Liver (tissue), 9 donors: ENCODE results near the gene SMIM11. TPM values are rescaled to one million over a fixed set of nuclear protein-coding genes. Genes with fewer than 3 reads are reported as not detected.
"Not testable (repeated sequence)": the region's sequence is repeated elsewhere in the genome, so short reads cannot be mapped to it uniquely, and the experiment has no call there.

Experiments used
- DNase-seq: peaks from one replicate; pipeline ENCODE4 v3.0.0-alpha.2; 2017; ENCODE audit warnings: low spot score
- H3K27ac ChIP-seq, 2 donors: one replicate each; pipeline ENCODE4 v1.7.0; 2013; ENCODE audit warnings: inconsistent platforms in 2 of 2, low read length in 2 of 2, control low read depth in 1 of 2, low read depth in 1 of 2, mild to moderate bottlenecking in 1 of 2
- H3K27me3 ChIP-seq, 4 donors: one replicate each; pipeline versions ENCODE4 v1.6.1 to v1.7.0; 2013; ENCODE audit warnings: low read length in 3 of 4, inconsistent platforms in 1 of 4, mild to moderate bottlenecking in 1 of 4, moderate library complexity in 1 of 4; ENCODE audit not compliant: control insufficient read depth in 4 of 4, insufficient read depth in 4 of 4
- H3K36me3 ChIP-seq, 4 donors: one replicate each; pipeline versions ENCODE4 v1.6.1 to v1.7.0; 2013; ENCODE audit warnings: low read length in 3 of 4, mild to moderate bottlenecking in 3 of 4, low read depth in 1 of 4, moderate library complexity in 1 of 4; ENCODE audit not compliant: control insufficient read depth in 4 of 4, insufficient read depth in 3 of 4
- H3K4me1 ChIP-seq, 4 donors: one replicate each; pipeline versions ENCODE4 v1.6.1 to v1.7.0; 2013; ENCODE audit warnings: low read length in 3 of 4, mild to moderate bottlenecking in 3 of 4, moderate library complexity in 1 of 4; ENCODE audit not compliant: control insufficient read depth in 4 of 4, insufficient read depth in 4 of 4
- H3K4me3 ChIP-seq, 3 donors: one replicate each; pipeline versions ENCODE4 v1.6.1 to v1.7.0; 2013; ENCODE audit warnings: low read length in 3 of 3, control low read depth in 1 of 3, low read depth in 1 of 3, mild to moderate bottlenecking in 1 of 3
- H3K9ac ChIP-seq, 2 donors: one replicate each; pipeline ENCODE4 v1.7.0; 2013; ENCODE audit warnings: low read length in 2 of 2, mild to moderate bottlenecking in 2 of 2, moderate library complexity in 2 of 2, control low read depth in 1 of 2, low read depth in 1 of 2
- H3K9me3 ChIP-seq, 4 donors: one replicate each; pipeline versions ENCODE4 v1.6.1 to v1.7.0; 2013; ENCODE audit warnings: low read length in 3 of 4; ENCODE audit not compliant: control insufficient read depth in 4 of 4
- ATF3 ChIP-seq: IDR thresholded peaks from 2 replicates; pipeline ENCODE4 v1.6.1; 2016; ENCODE audit warnings: antibody characterized with exemption
- EGR1 ChIP-seq, 2 donors: IDR thresholded peaks; 2 replicates each; pipeline ENCODE4 v1.6.1; 2016 to 2018; ENCODE audit warnings: antibody characterized with exemption in 2 of 2, low read depth in 2 of 2
- FOXA2 ChIP-seq: IDR thresholded peaks from 2 replicates; pipeline ENCODE4 v1.6.1; 2016; ENCODE audit warnings: antibody characterized with exemption
- GABPA ChIP-seq, 2 donors: IDR thresholded peaks in 1 of 2; conservative IDR thresholded peaks in 1 of 2; 2 replicates each; pipeline ENCODE4 v1.6.1; 2016; ENCODE audit warnings: antibody characterized with exemption in 2 of 2, mild to moderate bottlenecking in 1 of 2, moderate library complexity in 1 of 2
- HNF4A ChIP-seq, 2 donors: conservative IDR thresholded peaks; 2 replicates each; pipeline ENCODE4 v1.6.1; 2016; ENCODE audit warnings: antibody characterized with exemption in 2 of 2, mild to moderate bottlenecking in 2 of 2
- HNF4G ChIP-seq: IDR thresholded peaks from 2 replicates; pipeline ENCODE4 v1.6.1; 2016; ENCODE audit warnings: antibody characterized with exemption
- JUND ChIP-seq, 2 donors: IDR thresholded peaks; 2 replicates each; pipeline ENCODE4 v1.6.1; 2016; ENCODE audit warnings: antibody characterized with exemption in 2 of 2
- MAX ChIP-seq: IDR thresholded peaks from 2 replicates; pipeline ENCODE4 v1.6.1; 2016; ENCODE audit warnings: antibody characterized with exemption
- NR2F2 ChIP-seq: IDR thresholded peaks from 2 replicates; pipeline ENCODE4 v1.6.1; 2016; ENCODE audit warnings: antibody characterized with exemption
- RAD21 ChIP-seq, 2 donors: IDR thresholded peaks; 2 replicates each; pipeline ENCODE4 v1.6.1; 2016; ENCODE audit warnings: antibody characterized with exemption in 2 of 2, mild to moderate bottlenecking in 2 of 2
- RXRA ChIP-seq, 2 donors: IDR thresholded peaks; 2 replicates each; pipeline ENCODE4 v1.6.1; 2017 to 2018; ENCODE audit warnings: antibody characterized with exemption in 2 of 2, mild to moderate bottlenecking in 1 of 2
- SP1 ChIP-seq: IDR thresholded peaks from 2 replicates; pipeline ENCODE4 v1.6.1; 2018; ENCODE audit warnings: antibody characterized with exemption, mild to moderate bottlenecking
- TAF1 ChIP-seq: conservative IDR thresholded peaks from 2 replicates; pipeline ENCODE4 v1.6.1; 2016; ENCODE audit warnings: antibody characterized with exemption, mild to moderate bottlenecking
- YY1 ChIP-seq: IDR thresholded peaks from 2 replicates; pipeline ENCODE4 v1.6.1; 2016; ENCODE audit warnings: antibody characterized with exemption, mild to moderate bottlenecking
- ZBTB33 ChIP-seq: IDR thresholded peaks from 2 replicates; pipeline ENCODE4 v1.6.1; 2016; ENCODE audit warnings: antibody characterized with exemption
- WGBS: extraction: QIAGEN DNeasy Blood & Tissue Kit; methylation state at CpG from one replicate; pipeline ENCODE4 v1.1.7; 2013; 5-methylcytosine and 5-hydroxymethylcytosine counted together
- polyA plus RNA-seq, 2 donors: library from polyadenylated mRNA; stranded (reverse) in 1 of 2; unstranded in 1 of 2; fragments of 200-250 nt in 1 of 2; fragments of >200 nt in 1 of 2; fragmentation: Nextera tagmentation in 1 of 2; extraction: Ambion mirVana in 1 of 2; gene quantifications; one replicate each; pipeline versions ENCODE4 v1.2.1 to v1.2.3, GENCODE V29; 2013 to 2015
- total RNA-seq, 2 donors: library from RNA; depleted of rRNA; stranded (reverse); fragments of >200 nt; gene quantifications; one replicate each; pipeline ENCODE4 v1.2.3, GENCODE V29; 2014
- TF ChIP-seq, protein P1 (sequence below): fragments of 150-350 bp; IDR thresholded peaks from 2 replicates; pipeline ENCODE4 v1.5.1; 2017; ENCODE audit warnings: improper control_type of control experiment, low read depth, low read length; ENCODE audit not compliant: missing input control
- TF ChIP-seq, protein P2 (sequence below): IDR thresholded peaks from 2 replicates; pipeline ENCODE4 v1.6.1; 2016; ENCODE audit warnings: antibody characterized with exemption, mild to moderate bottlenecking
- donor health status: healthy.
- donor health status: healthy.
- donor health status: healthy.
- donor health status: healthy.
- donor health status: healthy.

Gene SMIM11, protein sequence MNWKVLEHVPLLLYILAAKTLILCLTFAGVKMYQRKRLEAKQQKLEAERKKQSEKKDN
- total RNA-seq (1 to 10 TPM; 6.2 to 7.1 TPM), polyA plus RNA-seq (1 to 10 TPM; 1.1 to 5.1 TPM)

- H3K9ac ChIP-seq, H3K27me3 ChIP-seq, H3K9me3 ChIP-seq, H3K4me1 ChIP-seq, H3K4me3 ChIP-seq, DNase-seq, H3K27ac ChIP-seq, H3K36me3 ChIP-seq: not testable (repeated sequence)
- WGBS, result no CpG with 5 or more reads among the region's 49 CpGs
Observed at GRCh38 chr21:34374940-34375618, at the start of gene SMIM11. SMIM11 (plus strand) TSS chr21:34375507; CDS start chr21:34379505, 3,998 bp downstream.

GRCh38 chr21:34330055-34330454, 45.3 kb upstream of the SMIM11 start:
- no peak for DNase-seq
- WGBS, result 95% methylated on average over 8 of the region's 8 CpGs
- no peak for TF ChIP-seq EGR1 (IDR thresholded peaks at IDR 0.05; ENCODE audit: low read depth in 2 of 2)
- no peak for TF ChIP-seq SP1
- no peak for TF ChIP-seq ATF3
- TF ChIP-seq, protein P1, sequence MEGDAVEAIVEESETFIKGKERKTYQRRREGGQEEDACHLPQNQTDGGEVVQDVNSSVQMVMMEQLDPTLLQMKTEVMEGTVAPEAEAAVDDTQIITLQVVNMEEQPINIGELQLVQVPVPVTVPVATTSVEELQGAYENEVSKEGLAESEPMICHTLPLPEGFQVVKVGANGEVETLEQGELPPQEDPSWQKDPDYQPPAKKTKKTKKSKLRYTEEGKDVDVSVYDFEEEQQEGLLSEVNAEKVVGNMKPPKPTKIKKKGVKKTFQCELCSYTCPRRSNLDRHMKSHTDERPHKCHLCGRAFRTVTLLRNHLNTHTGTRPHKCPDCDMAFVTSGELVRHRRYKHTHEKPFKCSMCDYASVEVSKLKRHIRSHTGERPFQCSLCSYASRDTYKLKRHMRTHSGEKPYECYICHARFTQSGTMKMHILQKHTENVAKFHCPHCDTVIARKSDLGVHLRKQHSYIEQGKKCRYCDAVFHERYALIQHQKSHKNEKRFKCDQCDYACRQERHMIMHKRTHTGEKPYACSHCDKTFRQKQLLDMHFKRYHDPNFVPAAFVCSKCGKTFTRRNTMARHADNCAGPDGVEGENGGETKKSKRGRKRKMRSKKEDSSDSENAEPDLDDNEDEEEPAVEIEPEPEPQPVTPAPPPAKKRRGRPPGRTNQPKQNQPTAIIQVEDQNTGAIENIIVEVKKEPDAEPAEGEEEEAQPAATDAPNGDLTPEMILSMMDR, result no peak
- TF ChIP-seq HNF4A (conservative IDR thresholded peaks at IDR 0.05), result no peak
- TF ChIP-seq GABPA (IDR thresholded peaks at IDR 0.05 in 1 of 2, conservative IDR thresholded peaks at IDR 0.05 in 1 of 2), result no peak
- TF ChIP-seq JUND (IDR thresholded peaks at IDR 0.05), result no peak
- TF ChIP-seq ZBTB33, result no peak
- TF ChIP-seq NR2F2, result no peak
- TF ChIP-seq HNF4G, result no peak
- TF ChIP-seq MAX, result no peak
- TF ChIP-seq YY1, result no peak
- no peak for TF ChIP-seq TAF1
- TF ChIP-seq FOXA2, result no peak
- no peak for TF ChIP-seq RXRA (IDR thresholded peaks at IDR 0.05)
- TF ChIP-seq, protein P2, sequence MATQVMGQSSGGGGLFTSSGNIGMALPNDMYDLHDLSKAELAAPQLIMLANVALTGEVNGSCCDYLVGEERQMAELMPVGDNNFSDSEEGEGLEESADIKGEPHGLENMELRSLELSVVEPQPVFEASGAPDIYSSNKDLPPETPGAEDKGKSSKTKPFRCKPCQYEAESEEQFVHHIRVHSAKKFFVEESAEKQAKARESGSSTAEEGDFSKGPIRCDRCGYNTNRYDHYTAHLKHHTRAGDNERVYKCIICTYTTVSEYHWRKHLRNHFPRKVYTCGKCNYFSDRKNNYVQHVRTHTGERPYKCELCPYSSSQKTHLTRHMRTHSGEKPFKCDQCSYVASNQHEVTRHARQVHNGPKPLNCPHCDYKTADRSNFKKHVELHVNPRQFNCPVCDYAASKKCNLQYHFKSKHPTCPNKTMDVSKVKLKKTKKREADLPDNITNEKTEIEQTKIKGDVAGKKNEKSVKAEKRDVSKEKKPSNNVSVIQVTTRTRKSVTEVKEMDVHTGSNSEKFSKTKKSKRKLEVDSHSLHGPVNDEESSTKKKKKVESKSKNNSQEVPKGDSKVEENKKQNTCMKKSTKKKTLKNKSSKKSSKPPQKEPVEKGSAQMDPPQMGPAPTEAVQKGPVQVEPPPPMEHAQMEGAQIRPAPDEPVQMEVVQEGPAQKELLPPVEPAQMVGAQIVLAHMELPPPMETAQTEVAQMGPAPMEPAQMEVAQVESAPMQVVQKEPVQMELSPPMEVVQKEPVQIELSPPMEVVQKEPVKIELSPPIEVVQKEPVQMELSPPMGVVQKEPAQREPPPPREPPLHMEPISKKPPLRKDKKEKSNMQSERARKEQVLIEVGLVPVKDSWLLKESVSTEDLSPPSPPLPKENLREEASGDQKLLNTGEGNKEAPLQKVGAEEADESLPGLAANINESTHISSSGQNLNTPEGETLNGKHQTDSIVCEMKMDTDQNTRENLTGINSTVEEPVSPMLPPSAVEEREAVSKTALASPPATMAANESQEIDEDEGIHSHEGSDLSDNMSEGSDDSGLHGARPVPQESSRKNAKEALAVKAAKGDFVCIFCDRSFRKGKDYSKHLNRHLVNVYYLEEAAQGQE, result no peak
- TF ChIP-seq RAD21 (IDR thresholded peaks at IDR 0.05), result no peak

More at GRCh38 chr21:34330055-34330454, 45.3 kb upstream of the SMIM11 start:
- no peak overlapping the region for H3K27ac ChIP-seq
- H3K9me3 ChIP-seq, result no peaks in the 10 kb centered on the region
- no peaks in the 10 kb centered on the region for H3K27me3 ChIP-seq
- no peaks in the 10 kb centered on the region for H3K36me3 ChIP-seq
- no peaks in the 10 kb centered on the region for H3K4me1 ChIP-seq
- H3K4me3 ChIP-seq, result no peak overlapping the region
- H3K9ac ChIP-seq, result no peak overlapping the region
